Mammary epithelial cell (primary cell): ENCODE measurements around the gene LMNB1.

ENCODE experiments used
- CTCF ChIP-seq, 2 donors: IDR thresholded peaks in 1 of 2; conservative IDR thresholded peaks in 1 of 2; 2 replicates each; pipeline ENCODE4 v1.5.1; 2011 to 2012; ENCODE audit warnings: inconsistent platforms in 2 of 2, low read length in 2 of 2, mild to moderate bottlenecking in 2 of 2, control low read depth in 1 of 2, low read depth in 1 of 2; ENCODE audit not compliant: insufficient read depth in 1 of 2; ENCODE audit errors: extremely low read depth in 1 of 2
- EZH2 ChIP-seq: IDR thresholded peaks from 2 replicates; pipeline ENCODE4 v1.6.1; 2012; ENCODE audit warnings: low read length, inconsistent platforms, borderline replicate concordance

GRCh38 chr5:126855266-126855665, 78.3 kb downstream of the LMNB1 start:
- no peak for TF ChIP-seq EZH2
- no peak for TF ChIP-seq CTCF (conservative IDR thresholded peaks at IDR 0.05 in 1 of 2, IDR thresholded peaks at IDR 0.05 in 1 of 2; ENCODE audit: extremely low read depth in 1 of 2, insufficient read depth in 1 of 2, low read depth in 1 of 2, low read length in 2 of 2)
